ENCODE measurements around the gene MED27. TPM values are rescaled to one million over a fixed set of nuclear protein-coding genes. Genes with fewer than 3 reads are reported as not detected.

The MED27 gene
- total RNA-seq, 4 donors from 2014 or later = 12.9 to 21.8 (median 20.0) TPM

GRCh38 chr9:132114102-132114707 lies 34.5 kb upstream of the MED27 start:
- DNase-seq (ENCODE audit: extremely low spot score) = no peak
- Histone ChIP-seq H3K9me3 (no peaks in the 10 kb centered on the region), H3K27me3 (peaks cover 0 to 73% (median 0%) of the 10 kb centered on the region in 4 donors), H3K4me3 (no peak overlapping the region), H3K27ac (replicated peaks in 1 of 4) (no peak overlapping the region), H3K36me3 (no peaks in the 10 kb centered on the region), H3K4me1 (no peaks in the 10 kb centered on the region)
- intact Hi-C loops (cut with DNase I) = no loop called here
- WGBS = 34% methylated on average over 18 of the region's 18 CpGs
- TF ChIP-seq EP300 (IDR thresholded peaks at IDR 0.05) (no peak), POLR2AphosphoS5 (IDR thresholded peaks at IDR 0.05) (no peak), POLR2A (IDR thresholded peaks at IDR 0.05; ENCODE audit: low read depth) (no peak), CTCF (IDR thresholded peaks at IDR 0.05) (no peak)

- H3K36me3 ChIP-seq = no peaks in the 10 kb centered on the region
- H3K9me3 ChIP-seq = no peaks in the 10 kb centered on the region
- intact Hi-C loops (cut with DNase I) = no loop called here
- TF ChIP-seq POLR2AphosphoS5 (IDR thresholded peaks at IDR 0.05) (no peak), POLR2A (IDR thresholded peaks at IDR 0.05; ENCODE audit: low read depth) (no peak), EP300 (IDR thresholded peaks at IDR 0.05) (no peak), CTCF (IDR thresholded peaks at IDR 0.05) (no peak)
- H3K4me1 ChIP-seq = no peaks in the 10 kb centered on the region
- DNase-seq (ENCODE audit: extremely low spot score) = no peak
- H3K27ac ChIP-seq (replicated peaks in 1 of 4) = no peak overlapping the region
- no peak overlapping the region for H3K4me3 ChIP-seq
- WGBS = 65% methylated on average over 5 of the region's 5 CpGs
- H3K27me3 ChIP-seq = peaks cover 0 to 67% (median 0%) of the 10 kb centered on the region in 4 donors
Observed at GRCh38 chr9:132109291-132109690, 29.6 kb upstream of the MED27 start.

- H3K4me3 ChIP-seq = no peak overlapping the region
- H3K4me1 ChIP-seq = no peaks in the 10 kb centered on the region
- no peak for DNase-seq (ENCODE audit: extremely low spot score)
- H3K9me3 ChIP-seq = no peaks in the 10 kb centered on the region
- WGBS = 66% methylated on average over 7 of the region's 7 CpGs
- H3K27me3 ChIP-seq = peaks cover 0 to 68% (median 0%) of the 10 kb centered on the region in 4 donors
- H3K27ac ChIP-seq (replicated peaks in 1 of 4) = no peak overlapping the region
- intact Hi-C loops (cut with DNase I) = no loop called here
- TF ChIP-seq EP300 (IDR thresholded peaks at IDR 0.05) (no peak), CTCF (IDR thresholded peaks at IDR 0.05) (no peak), POLR2AphosphoS5 (IDR thresholded peaks at IDR 0.05) (no peak), POLR2A (IDR thresholded peaks at IDR 0.05; ENCODE audit: low read depth) (no peak)
- H3K36me3 ChIP-seq = no peaks in the 10 kb centered on the region
Observed at GRCh38 chr9:132108728-132109127, 29.1 kb upstream of the MED27 start.

GRCh38 chr9:132099741-132100407 lies 20.2 kb upstream of the MED27 start:
- Histone ChIP-seq H3K27ac (replicated peaks in 1 of 4) (no peak overlapping the region), H3K36me3 (no peaks in the 10 kb centered on the region), H3K9me3 (no peaks in the 10 kb centered on the region), H3K4me3 (no peak overlapping the region), H3K27me3 (peaks cover 0 to 50% (median 2%) of the 10 kb centered on the region in 4 donors), H3K4me1 (no peaks in the 10 kb centered on the region)
- 52% methylated on average over 8 of the region's 8 CpGs for WGBS
- DNase-seq (ENCODE audit: extremely low spot score) = no peak
- TF ChIP-seq CTCF (IDR thresholded peaks at IDR 0.05) (no peak), EP300 (IDR thresholded peaks at IDR 0.05) (no peak), POLR2AphosphoS5 (IDR thresholded peaks at IDR 0.05) (no peak), POLR2A (IDR thresholded peaks at IDR 0.05; ENCODE audit: low read depth) (no peak)
- intact Hi-C loops (cut with DNase I) = no loop called here
